ENCODE measurements around the gene SH3RF3. TPM values are rescaled to one million over a fixed set of nuclear protein-coding genes. Genes with fewer than 3 reads are reported as not detected.

Gene SH3RF3
- total RNA-seq, 1 experiment from 2014 or later: 1.0 TPM

DNA sequence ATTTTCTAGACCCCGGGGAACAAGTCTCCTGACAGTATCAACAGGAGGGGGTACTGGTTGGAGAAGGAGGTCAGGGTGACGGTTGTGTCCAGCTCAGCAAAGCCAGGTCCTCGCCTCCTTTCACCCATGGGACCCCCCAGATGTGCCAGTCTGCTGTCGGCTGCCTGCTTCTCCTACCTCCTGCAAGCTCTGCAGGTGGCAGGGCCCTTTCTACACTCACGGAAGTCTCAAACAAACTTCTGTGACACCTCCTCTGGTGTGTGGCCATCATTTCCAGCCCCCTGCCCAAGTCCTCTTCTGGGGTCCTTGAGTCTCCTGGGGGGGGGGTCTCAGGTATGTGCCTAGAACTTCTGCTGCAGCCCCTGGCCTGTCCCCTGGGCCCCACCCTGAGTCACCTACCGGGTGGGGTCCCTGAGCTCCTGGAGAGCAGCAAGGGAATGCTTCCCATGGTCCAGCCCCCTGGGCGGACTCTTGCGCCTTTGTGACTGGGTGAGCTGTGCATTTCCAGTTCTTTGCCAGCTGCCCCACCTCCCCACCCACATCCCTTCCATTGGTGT is 12.8 kb downstream of the SH3RF3 start:
- ChIA-PET CTCF (no interaction called here), POLR2A (no interaction called here)
- DNase-seq (ENCODE audit: low spot score) (no peak), ATAC-seq (no peak)
- H3K9me3 Mint-ChIP-seq: no peaks in the 10 kb centered on the region
- no peaks in the 10 kb centered on the region for H3K4me1 Mint-ChIP-seq
- H3K4me3 Mint-ChIP-seq: no peak overlapping the region
- no peak overlapping the region for H3K27ac Mint-ChIP-seq
- TF ChIP-seq FOXP1 (CRISPR knock-in tag; IDR thresholded peaks at IDR 0.05; ENCODE audit: borderline replicate concordance): no peak
- TF ChIP-seq MAX (CRISPR knock-in tag; IDR thresholded peaks at IDR 0.05): no peak
- TF ChIP-seq ZNF317 (CRISPR knock-in tag; IDR thresholded peaks at IDR 0.05; ENCODE audit: borderline replicate concordance, low read depth): no peak
- no peak for TF ChIP-seq USF2 (CRISPR knock-in tag; IDR thresholded peaks at IDR 0.05)
- TF ChIP-seq, protein P1, sequence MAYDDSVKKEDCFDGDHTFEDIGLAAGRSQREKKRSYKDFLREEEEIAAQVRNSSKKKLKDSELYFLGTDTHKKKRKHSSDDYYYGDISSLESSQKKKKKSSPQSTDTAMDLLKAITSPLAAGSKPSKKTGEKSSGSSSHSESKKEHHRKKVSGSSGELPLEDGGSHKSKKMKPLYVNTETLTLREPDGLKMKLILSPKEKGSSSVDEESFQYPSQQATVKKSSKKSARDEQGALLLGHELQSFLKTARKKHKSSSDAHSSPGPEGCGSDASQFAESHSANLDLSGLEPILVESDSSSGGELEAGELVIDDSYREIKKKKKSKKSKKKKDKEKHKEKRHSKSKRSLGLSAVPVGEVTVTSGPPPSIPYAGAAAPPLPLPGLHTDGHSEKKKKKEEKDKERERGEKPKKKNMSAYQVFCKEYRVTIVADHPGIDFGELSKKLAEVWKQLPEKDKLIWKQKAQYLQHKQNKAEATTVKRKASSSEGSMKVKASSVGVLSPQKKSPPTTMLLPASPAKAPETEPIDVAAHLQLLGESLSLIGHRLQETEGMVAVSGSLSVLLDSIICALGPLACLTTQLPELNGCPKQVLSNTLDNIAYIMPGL (CRISPR knock-in tag; IDR thresholded peaks at IDR 0.05): no peak
- no peak for TF ChIP-seq ZBTB43 (CRISPR knock-in tag; IDR thresholded peaks at IDR 0.05)
- TF ChIP-seq PRDM15 (CRISPR knock-in tag; IDR thresholded peaks at IDR 0.05): no peak
- TF ChIP-seq E2F4 (CRISPR knock-in tag; IDR thresholded peaks at IDR 0.05; ENCODE audit: borderline replicate concordance, low read depth): no peak
- H3K27me3 Mint-ChIP-seq (ENCODE audit: low read depth): no peaks in the 10 kb centered on the region
- H3K36me3 Mint-ChIP-seq: no peaks in the 10 kb centered on the region

DNA sequence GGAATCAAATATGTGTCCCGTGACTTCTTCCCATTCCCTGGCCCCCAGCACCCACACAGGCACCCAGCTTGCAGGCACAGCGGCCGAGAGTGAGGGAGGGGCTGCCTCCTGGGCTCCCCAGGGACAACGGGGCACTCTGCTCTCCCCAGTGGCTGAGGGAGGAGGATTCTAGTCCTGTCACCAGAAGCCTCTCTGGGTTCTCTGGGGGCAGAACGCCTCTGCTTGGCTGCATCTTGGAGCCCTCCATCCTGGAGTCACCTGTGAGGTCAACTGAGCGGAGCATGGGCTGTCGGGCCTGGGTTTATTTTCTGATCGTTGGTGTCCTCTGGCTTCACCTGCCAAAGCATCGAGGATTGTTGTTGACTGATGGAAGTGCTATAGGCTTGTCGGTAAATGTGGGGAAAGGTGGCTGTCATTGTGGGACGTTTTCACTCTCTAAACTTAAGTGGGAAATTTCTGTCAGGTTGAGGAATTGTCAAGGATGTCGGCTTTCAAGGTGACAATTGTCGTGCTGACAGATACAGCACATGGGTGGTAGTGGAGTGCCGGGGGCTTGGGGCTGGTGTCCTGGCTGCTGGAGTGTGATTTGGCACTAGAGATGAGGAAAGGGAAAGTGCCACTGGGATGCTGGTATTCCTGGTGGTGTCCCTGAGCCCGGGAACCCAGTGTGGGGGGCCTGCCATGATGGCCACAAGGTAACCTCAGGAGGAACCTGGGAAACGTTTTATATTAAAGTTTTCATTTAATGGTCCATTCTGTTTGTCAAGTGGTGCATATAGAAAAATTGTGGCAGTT is 13.6 kb downstream of the SH3RF3 start:
- no peaks in the 10 kb centered on the region for H3K4me1 Mint-ChIP-seq
- no peaks in the 10 kb centered on the region for H3K9me3 Mint-ChIP-seq
- ATAC-seq (no peak), DNase-seq (ENCODE audit: low spot score) (no peak)
- ChIA-PET POLR2A (no interaction called here), CTCF (no interaction called here)
- TF ChIP-seq USF2 (CRISPR knock-in tag; IDR thresholded peaks at IDR 0.05) (no peak), USF1 (CRISPR knock-in tag; IDR thresholded peaks at IDR 0.05) (no peak), PREB (CRISPR knock-in tag; IDR thresholded peaks at IDR 0.05; ENCODE audit: borderline replicate concordance) (no peak), ZNF671 (CRISPR knock-in tag; IDR thresholded peaks at IDR 0.05) (no peak)
- H3K4me3 Mint-ChIP-seq: no peak overlapping the region
- no peaks in the 10 kb centered on the region for H3K27me3 Mint-ChIP-seq (ENCODE audit: low read depth)
- no peaks in the 10 kb centered on the region for H3K36me3 Mint-ChIP-seq
- no peak overlapping the region for H3K27ac Mint-ChIP-seq

Measured in WTC11 (cell line).